ENCODE results near the gene EDN2. TPM values are rescaled to one million over a fixed set of nuclear protein-coding genes. Genes with fewer than 3 reads are reported as not detected.

The EDN2 gene
- total and polyA plus RNA-seq, 8 donors: 1.5 to 71.8 (median 2.5) TPM; not detected in 3

GRCh38 chr1:41519667-41520066, 35.2 kb upstream of the EDN2 start:
- 80 to 95% (median 91%) methylated on average over 4 to 5 of the region's 5 CpGs for WGBS, 5 donors
- Histone ChIP-seq H3K4me3 (no peak overlapping the region), H3K27ac (no peak overlapping the region), H3K27me3 (no peaks in the 10 kb centered on the region), H3K4me1 (peaks cover 17 to 27% (median 22%) of the 10 kb centered on the region in 4 donors), H3K36me3 (peaks cover 0 to 8% (median 0%) of the 10 kb centered on the region in 4 donors), H3K9me3 (no peaks in the 10 kb centered on the region)
- DNase-seq: no peak
- intact Hi-C loops (cut with DNase I; ENCODE audit: low total_unique reads): no loop called here
- TF ChIP-seq CTCF (IDR thresholded peaks at IDR 0.05): no peak
- TF ChIP-seq EP300 (IDR thresholded peaks at IDR 0.05): no peak
- TF ChIP-seq POLR2AphosphoS5 (IDR thresholded peaks at IDR 0.05): no peak
- TF ChIP-seq POLR2A (IDR thresholded peaks at IDR 0.05): no peak

- no peak for TF ChIP-seq POLR2AphosphoS5 (IDR thresholded peaks at IDR 0.05)
- no peak for TF ChIP-seq EP300 (IDR thresholded peaks at IDR 0.05)
- Histone ChIP-seq H3K36me3 (peaks cover 0 to under 1% (median 0%) of the 10 kb centered on the region in 4 donors), H3K27me3 (no peaks in the 10 kb centered on the region), H3K9me3 (no peaks in the 10 kb centered on the region), H3K27ac (no peak overlapping the region), H3K4me3 (no peak overlapping the region), H3K4me1 (peaks cover 17 to 39% (median 31%) of the 10 kb centered on the region in 4 donors)
- intact Hi-C loops (cut with DNase I; ENCODE audit: low total_unique reads): no loop called here
- DNase-seq: no peak
- 81 to 89% (median 87%) methylated on average over 5 of the region's 5 CpGs for WGBS, 5 donors
These were observed 34.0 kb upstream of the EDN2 start for GRCh38 chr1:41518471-41518870.

DNA sequence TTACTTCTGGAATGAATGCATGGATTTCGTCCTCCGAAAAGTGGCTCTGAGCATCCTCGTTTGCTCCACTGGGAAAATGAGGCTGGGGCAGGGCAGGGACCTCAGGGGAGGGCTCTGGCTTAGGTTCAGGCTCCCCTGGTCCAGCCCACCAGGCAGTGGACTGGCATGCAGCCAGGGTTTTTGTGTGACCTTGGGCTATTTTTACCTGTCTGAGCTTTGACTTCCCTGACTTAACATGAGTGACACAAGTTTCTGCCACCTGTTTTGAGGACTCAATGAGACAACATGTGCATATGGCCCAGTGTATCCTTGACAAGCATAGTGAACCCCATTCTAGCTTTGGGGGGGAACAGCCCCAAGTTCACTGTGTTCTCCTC, 32.6 kb upstream of the EDN2 start:
- intact Hi-C loops (cut with DNase I; ENCODE audit: low total_unique reads): no loop called here
- DNase-seq: no peak
- H3K36me3 ChIP-seq: peaks cover 0 to 11% (median 0%) of the 10 kb centered on the region in 4 donors
- 71 to 81% (median 77%) methylated on average over 3 of the region's 3 CpGs for WGBS, 5 donors
- H3K9me3 ChIP-seq: no peaks in the 10 kb centered on the region
- TF ChIP-seq CTCF (IDR thresholded peaks at IDR 0.05) (no peak), POLR2A (IDR thresholded peaks at IDR 0.05) (no peak), POLR2AphosphoS5 (IDR thresholded peaks at IDR 0.05) (no peak), EP300 (IDR thresholded peaks at IDR 0.05) (no peak)
- H3K4me3 ChIP-seq: peak overlapping the region in 1 of 4 donors; percentile 40
- no peaks in the 10 kb centered on the region for H3K27me3 ChIP-seq
- peak overlapping the region in 1 of 5 donors; percentile 71 for H3K27ac ChIP-seq
- peaks cover 17 to 44% (median 33%) of the 10 kb centered on the region in 4 donors for H3K4me1 ChIP-seq

DNA sequence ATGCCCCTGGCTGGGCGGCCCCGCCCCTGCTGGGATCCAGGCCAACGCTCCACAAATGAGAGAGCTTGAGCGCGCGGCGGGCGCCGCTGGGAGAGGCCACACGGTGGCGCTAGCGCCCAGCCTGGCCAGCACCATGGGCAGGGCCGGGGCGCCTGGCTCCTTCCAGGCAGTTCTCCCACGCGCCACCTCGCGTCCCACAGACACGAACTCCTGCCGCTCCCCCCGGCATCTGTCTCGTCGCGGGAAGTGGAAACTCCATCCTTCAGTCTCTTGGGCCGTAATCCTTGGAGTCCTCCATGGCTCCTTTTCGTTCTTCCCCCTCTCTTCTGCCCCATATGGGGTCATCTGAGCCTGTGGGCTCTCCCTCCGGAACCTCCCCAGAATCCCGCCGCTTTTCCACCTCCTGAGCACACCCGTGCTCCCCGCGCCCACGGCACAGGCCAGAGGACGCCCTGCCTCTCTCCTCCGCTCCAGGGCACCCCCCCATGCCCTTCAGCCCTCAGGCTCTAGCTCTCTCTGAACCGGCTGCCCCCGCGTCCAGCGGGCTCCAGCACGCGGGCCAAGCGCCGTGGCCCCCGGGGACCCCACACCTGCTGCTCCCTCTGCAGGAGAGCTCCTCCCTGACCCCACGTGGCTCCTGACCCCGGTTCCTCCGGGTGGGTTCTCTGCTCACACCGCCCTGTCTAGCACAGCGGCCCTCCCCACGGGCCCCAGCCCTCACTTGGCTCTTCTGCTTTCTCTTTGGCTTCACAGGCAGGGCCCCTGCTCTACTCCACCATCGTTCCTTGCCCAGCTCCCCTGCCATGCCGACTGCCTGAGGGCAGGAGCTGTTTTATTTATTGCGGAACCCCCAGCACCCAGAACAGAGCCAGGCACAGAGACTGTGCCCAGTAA, 31.9 kb upstream of the EDN2 start:
- peak overlapping the region; percentile 63 to 83 (median 71) for H3K27ac ChIP-seq
- intact Hi-C loops (cut with DNase I; ENCODE audit: low total_unique reads): no loop called here
- TF ChIP-seq CTCF (IDR thresholded peaks at IDR 0.05) (peak in 5 of 7 experiments; percentile 74 to 93 (median 87)), POLR2A (IDR thresholded peaks at IDR 0.05) (no peak), EP300 (IDR thresholded peaks at IDR 0.05) (no peak), POLR2AphosphoS5 (IDR thresholded peaks at IDR 0.05) (peak in 2 of 3 donors; percentile 46 to 74)
- peak overlapping the region; percentile 40 to 48 (median 43) for H3K4me3 ChIP-seq
- DNase-seq: peak; percentile 95 to 98
- H3K27me3 ChIP-seq: no peaks in the 10 kb centered on the region
- no peaks in the 10 kb centered on the region for H3K9me3 ChIP-seq
- peaks cover 0 to 12% (median 0%) of the 10 kb centered on the region in 4 donors for H3K36me3 ChIP-seq
- H3K4me1 ChIP-seq: peaks cover 17 to 44% (median 33%) of the 10 kb centered on the region in 4 donors
- 15 to 28% (median 18%) methylated on average over 46 to 53 of the region's 53 CpGs for WGBS, 5 donors
